Brain microvascular endothelial cell (primary cell): ENCODE data around the gene UBXN1.
"Not testable (repeated sequence)": the region's sequence is repeated elsewhere in the genome, so short reads cannot be mapped to it uniquely, and the experiment has no call there.

Experiments
- DNase-seq: peaks from one replicate; pipeline ENCODE4 v3.0.0-alpha.2; 2020
- H3K27ac ChIP-seq: fragments of 250-450 bp; sonication (Bioruptor Pico); 2 replicates; pipeline ENCODE4 v1.5.1; 2020; ENCODE audit warnings: mild to moderate bottlenecking, moderate library complexity
- H3K27me3 ChIP-seq: fragments of 250-450 bp; sonication (Bioruptor Pico); replicated peaks from 2 replicates; pipeline ENCODE4 v1.5.1; 2020; ENCODE audit warnings: mild to moderate bottlenecking
- H3K36me3 ChIP-seq: fragments of 250-450 bp; sonication (Bioruptor Pico); replicated peaks from 2 replicates; pipeline ENCODE4 v1.5.1; 2020; ENCODE audit warnings: mild to moderate bottlenecking
- H3K4me3 ChIP-seq: 2 replicates; pipeline ENCODE4 v1.5.1; 2011; ENCODE audit warnings: low read depth, mild to moderate bottlenecking, control low read depth, low read length, moderate library complexity
- CTCF ChIP-seq: IDR thresholded peaks from 2 replicates; pipeline ENCODE4 v1.5.1; 2011; ENCODE audit warnings: low read depth, mild to moderate bottlenecking, moderate library complexity, low read length, control low read depth, inconsistent platforms; ENCODE audit errors: missing control alignments
- in situ Hi-C: cut with HindIII; loops from 2 replicates; pipeline ENCODE4 v1.10.0; 2017; ENCODE audit warnings: low sequenced_read_pairs, low pct_ligation_motif_present

Gene UBXN1

GRCh38 chr11:62682518-62682917 is 3.6 kb upstream of the UBXN1 start:
- Histone ChIP-seq H3K27ac (no peak overlapping the region), H3K36me3 (no peaks in the 10 kb centered on the region), H3K27me3 (no peaks in the 10 kb centered on the region), H3K4me3 (no peak overlapping the region)
- DNase-seq: no peak
- TF ChIP-seq CTCF: no peak
- in situ Hi-C loops: no loop called here

DNA sequence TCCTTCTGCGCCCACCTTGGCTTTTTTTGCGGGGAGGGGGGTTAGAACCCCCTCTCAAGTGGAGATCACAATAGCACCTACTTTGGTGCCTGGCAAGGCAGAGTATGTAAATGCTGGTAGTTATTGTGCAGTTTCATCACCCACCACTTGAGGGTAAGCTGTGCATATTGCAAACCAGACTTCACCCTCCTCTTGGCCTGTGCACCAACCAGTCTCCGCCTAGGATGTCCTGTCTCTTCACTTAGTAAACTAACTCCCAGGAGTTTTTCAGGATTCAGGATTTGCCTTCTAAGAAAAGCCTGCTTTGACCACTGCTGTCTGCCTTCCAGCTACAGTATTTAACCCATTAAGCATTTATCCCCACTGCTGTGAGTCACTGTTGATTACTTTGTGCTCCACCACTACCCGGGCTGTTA is 2.0 kb upstream of the UBXN1 start:
- in situ Hi-C loops: no loop called here

GRCh38 chr11:62678433-62678769 is 472 bp downstream of the UBXN1 start:
- TF ChIP-seq CTCF: no peak
- in situ Hi-C loops: no loop called here
- Histone ChIP-seq H3K4me3 (peak overlapping the region; percentile 95), H3K36me3 (peaks cover 12% of the 10 kb centered on the region), H3K27ac (peak overlapping the region; percentile 71), H3K27me3 (no peaks in the 10 kb centered on the region)
- no peak for DNase-seq

More for the DNA sequence above, 2.0 kb upstream of the UBXN1 start:
- peak; percentile 62 for DNase-seq
- H3K4me3 ChIP-seq: no peak overlapping the region
- H3K36me3 ChIP-seq: peaks cover 10% of the 10 kb centered on the region
- no peaks in the 10 kb centered on the region for H3K27me3 ChIP-seq
- TF ChIP-seq CTCF: peak; percentile 71
- H3K27ac ChIP-seq: no peak overlapping the region

GRCh38 chr11:62677714-62678113 is 1.2 kb downstream of the UBXN1 start:
- H3K27me3 ChIP-seq: no peaks in the 10 kb centered on the region
- H3K27ac ChIP-seq: no peak overlapping the region
- no peak for TF ChIP-seq CTCF
- peaks cover 12% of the 10 kb centered on the region for H3K36me3 ChIP-seq
- H3K4me3 ChIP-seq: peak overlapping the region; percentile 95
- DNase-seq: no peak
- in situ Hi-C loops: no loop called here

GRCh38 chr11:62677156-62677555 is 1.7 kb downstream of the UBXN1 start:
- H3K36me3 ChIP-seq: peaks cover 12% of the 10 kb centered on the region
- in situ Hi-C loops: no loop called here
- H3K4me3 ChIP-seq: no peak overlapping the region
- no peak for DNase-seq
- H3K27ac ChIP-seq: no peak overlapping the region
- H3K27me3 ChIP-seq: no peaks in the 10 kb centered on the region
- no peak for TF ChIP-seq CTCF

- no peak for TF ChIP-seq CTCF
- Histone ChIP-seq H3K27me3 (no peaks in the 10 kb centered on the region), H3K36me3 (peaks cover 12% of the 10 kb centered on the region), H3K27ac (no peak overlapping the region), H3K4me3 (no peak overlapping the region)
- no peak for DNase-seq
- in situ Hi-C loops: no loop called here
Observed at GRCh38 chr11:62676698-62677097, 2.2 kb downstream of the UBXN1 start.

DNA sequence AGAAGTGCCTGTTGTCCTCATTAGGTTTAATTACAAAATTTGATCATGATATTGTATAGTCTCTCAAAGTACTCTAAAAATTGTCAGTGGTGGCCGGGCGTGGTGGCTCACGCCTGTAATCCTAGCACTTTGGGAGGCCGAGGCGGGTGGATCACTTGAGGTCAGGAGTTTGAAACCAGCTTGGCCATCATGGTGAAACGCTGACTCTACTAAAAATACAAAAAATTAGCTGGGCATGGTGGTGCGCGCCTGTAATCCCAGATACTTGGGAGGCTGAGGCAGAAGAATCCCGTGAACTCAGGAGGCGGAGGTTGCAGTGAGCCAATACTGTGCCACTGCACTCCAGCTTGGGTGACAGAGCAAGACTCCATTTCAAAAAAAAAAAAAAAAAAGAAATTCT is 3.5 kb downstream of the UBXN1 start:
- H3K4me3 ChIP-seq, DNase-seq, in situ Hi-C loops, H3K27ac ChIP-seq, H3K27me3 ChIP-seq: not testable (repeated sequence)
- H3K36me3 ChIP-seq: peaks cover 12% of the 10 kb centered on the region
